ENCODE measurements around the gene MMP24OS.

The MMP24OS gene

GRCh38 chr20:35295058-35295457, 17.1 kb upstream of the MMP24OS start:
- no peak overlapping the region for H3K4me3 ChIP-seq (ENCODE audit: low read length)
- no peaks in the 10 kb centered on the region for H3K9me3 ChIP-seq (ENCODE audit: insufficient read depth, low read length)
- no peaks in the 10 kb centered on the region for H4K20me1 ChIP-seq (ENCODE audit: insufficient read depth, low read length)
- H3K4me2 ChIP-seq (ENCODE audit: low read length): no peak overlapping the region
- no peaks in the 10 kb centered on the region for H3K36me3 ChIP-seq (replicated peaks; ENCODE audit: low read depth, low read length)
- H3K4me1 ChIP-seq (ENCODE audit: low read length): no peaks in the 10 kb centered on the region
- no peak overlapping the region for H3K27ac ChIP-seq (ENCODE audit: low read length)
- no peaks in the 10 kb centered on the region for H3K79me2 ChIP-seq (ENCODE audit: low read length)
- no peak for TF ChIP-seq EZH2phosphoT487 (IDR thresholded peaks at IDR 0.05; ENCODE audit: low read depth)
- TF ChIP-seq CTCF (IDR thresholded peaks at IDR 0.05; ENCODE audit: low read depth, low read length): no peak
- H2AFZ ChIP-seq (ENCODE audit: low read depth, low read length): no peak overlapping the region
- no peaks in the 10 kb centered on the region for H3K27me3 ChIP-seq (ENCODE audit: low read depth, low read length)
- no peak overlapping the region for H3K9ac ChIP-seq (ENCODE audit: low read length)

GRCh38 chr20:35294293-35294685, 16.4 kb upstream of the MMP24OS start:
- TF ChIP-seq CTCF (IDR thresholded peaks at IDR 0.05; ENCODE audit: low read depth, low read length) (no peak), EZH2phosphoT487 (IDR thresholded peaks at IDR 0.05; ENCODE audit: low read depth) (no peak)
- Histone ChIP-seq H4K20me1 (ENCODE audit: insufficient read depth, low read length) (no peaks in the 10 kb centered on the region), H3K27ac (ENCODE audit: low read length) (no peak overlapping the region), H3K36me3 (replicated peaks; ENCODE audit: low read depth, low read length) (no peaks in the 10 kb centered on the region), H2AFZ (ENCODE audit: low read depth, low read length) (no peak overlapping the region), H3K79me2 (ENCODE audit: low read length) (no peaks in the 10 kb centered on the region), H3K4me3 (ENCODE audit: low read length) (no peak overlapping the region), H3K4me2 (ENCODE audit: low read length) (no peak overlapping the region), H3K9me3 (ENCODE audit: insufficient read depth, low read length) (no peaks in the 10 kb centered on the region), H3K4me1 (ENCODE audit: low read length) (no peaks in the 10 kb centered on the region), H3K27me3 (ENCODE audit: low read depth, low read length) (no peaks in the 10 kb centered on the region), H3K9ac (ENCODE audit: low read length) (no peak overlapping the region)

GRCh38 chr20:35293303-35294292, 15.7 kb upstream of the MMP24OS start:
- Histone ChIP-seq H3K27ac (ENCODE audit: low read length) (no peak overlapping the region), H3K36me3 (replicated peaks; ENCODE audit: low read depth, low read length) (no peaks in the 10 kb centered on the region), H2AFZ (ENCODE audit: low read depth, low read length) (no peak overlapping the region), H3K4me1 (ENCODE audit: low read length) (no peaks in the 10 kb centered on the region), H4K20me1 (ENCODE audit: insufficient read depth, low read length) (no peaks in the 10 kb centered on the region), H3K27me3 (ENCODE audit: low read depth, low read length) (no peaks in the 10 kb centered on the region), H3K9me3 (ENCODE audit: insufficient read depth, low read length) (no peaks in the 10 kb centered on the region), H3K4me3 (ENCODE audit: low read length) (no peak overlapping the region), H3K4me2 (ENCODE audit: low read length) (no peak overlapping the region), H3K9ac (ENCODE audit: low read length) (no peak overlapping the region), H3K79me2 (ENCODE audit: low read length) (no peaks in the 10 kb centered on the region)
- TF ChIP-seq EZH2phosphoT487 (IDR thresholded peaks at IDR 0.05; ENCODE audit: low read depth) (no peak), CTCF (IDR thresholded peaks at IDR 0.05; ENCODE audit: low read depth, low read length) (no peak)

- Histone ChIP-seq H3K36me3 (replicated peaks; ENCODE audit: low read depth, low read length) (no peaks in the 10 kb centered on the region), H3K4me2 (ENCODE audit: low read length) (no peak overlapping the region), H3K4me1 (ENCODE audit: low read length) (no peaks in the 10 kb centered on the region), H3K27me3 (ENCODE audit: low read depth, low read length) (no peaks in the 10 kb centered on the region), H3K27ac (ENCODE audit: low read length) (no peak overlapping the region), H4K20me1 (ENCODE audit: insufficient read depth, low read length) (no peaks in the 10 kb centered on the region), H3K9me3 (ENCODE audit: insufficient read depth, low read length) (no peaks in the 10 kb centered on the region), H3K4me3 (ENCODE audit: low read length) (no peak overlapping the region), H3K9ac (ENCODE audit: low read length) (no peak overlapping the region), H2AFZ (ENCODE audit: low read depth, low read length) (no peak overlapping the region), H3K79me2 (ENCODE audit: low read length) (no peaks in the 10 kb centered on the region)
- no peak for TF ChIP-seq EZH2phosphoT487 (IDR thresholded peaks at IDR 0.05; ENCODE audit: low read depth)
- TF ChIP-seq CTCF (IDR thresholded peaks at IDR 0.05; ENCODE audit: low read depth, low read length): no peak
Measured at GRCh38 chr20:35292504-35293285, 14.8 kb upstream of the MMP24OS start.

Data from OCI-LY3 (cell line).